ENCODE results near the gene PRMT7. TPM values are rescaled to one million over a fixed set of nuclear protein-coding genes. Genes with fewer than 3 reads are reported as not detected.

Gene PRMT7
- total RNA-seq, 1 donor from 2014 or later: 44.0 TPM

- DNase-seq: no peak
Measured at GRCh38 chr16:68399456-68399855, 88.6 kb downstream of the PRMT7 start.

DNA sequence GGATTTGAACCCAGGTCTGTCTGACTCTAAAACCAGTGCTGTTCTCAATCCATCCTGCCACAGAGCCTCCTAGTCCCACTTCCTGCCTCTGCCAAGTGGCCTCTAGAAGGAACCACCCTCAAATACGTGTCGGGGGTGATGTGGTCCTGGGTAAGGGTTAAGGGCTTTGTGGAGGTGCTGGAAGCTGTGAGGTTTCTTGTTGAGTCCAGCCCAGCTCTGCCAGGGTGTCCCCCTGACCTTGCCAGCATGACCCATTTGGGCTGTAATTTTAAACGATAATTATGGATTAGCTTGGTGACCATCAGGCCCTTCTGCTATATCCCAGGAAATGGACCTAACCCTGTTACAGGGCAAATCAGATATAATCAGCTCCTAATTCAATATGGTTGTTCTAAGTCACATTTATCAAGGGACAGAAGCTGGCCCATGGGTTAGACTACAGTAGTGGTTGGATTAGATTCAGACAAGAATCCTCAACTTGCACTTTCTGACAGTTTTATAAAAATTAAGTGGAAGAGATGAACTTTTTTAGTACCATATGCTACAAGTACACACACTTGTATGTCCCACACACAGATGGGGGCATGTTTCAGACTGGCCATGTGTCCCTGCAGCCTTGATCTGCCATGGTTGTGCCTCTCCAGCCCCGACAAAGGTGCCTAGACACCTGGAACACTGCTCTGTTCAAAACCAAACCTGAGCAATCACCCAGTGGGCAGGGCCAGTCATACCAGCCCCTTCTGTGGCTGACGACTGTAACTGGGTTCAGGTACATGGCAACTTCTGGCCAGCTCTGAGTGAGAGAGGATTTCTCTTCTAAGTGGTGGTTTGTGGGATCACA, 89.5 kb downstream of the PRMT7 start:
- DNase-seq: no peak

DNA sequence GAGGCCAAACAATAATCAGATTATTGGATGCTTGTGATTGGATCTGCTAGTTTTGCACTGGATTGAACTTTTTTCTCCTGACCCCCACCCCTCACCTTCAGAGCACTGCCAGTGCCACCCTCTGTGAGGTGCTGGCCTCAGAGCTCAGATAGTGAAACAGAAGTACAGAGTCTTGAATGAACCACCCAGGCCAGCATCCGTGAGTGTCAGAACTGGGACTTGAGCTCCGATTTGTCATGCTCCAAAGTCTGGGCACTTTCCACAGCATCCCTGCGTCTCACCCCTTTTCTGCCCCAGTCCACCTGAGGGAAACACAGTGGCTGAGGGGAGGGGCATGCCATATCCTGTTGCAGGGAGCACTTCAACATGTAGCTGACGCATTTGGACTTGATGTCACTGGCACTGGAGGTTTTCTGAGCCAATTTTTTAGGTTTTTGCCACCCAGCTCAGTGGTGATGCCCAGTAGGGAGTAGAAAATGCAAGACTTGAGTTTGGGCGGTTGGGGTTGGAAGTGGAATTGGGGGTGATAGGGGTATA, 90.2 kb downstream of the PRMT7 start:
- DNase-seq: no peak

- no peak for DNase-seq
Measured at GRCh38 chr16:68401871-68402747, 91.3 kb downstream of the PRMT7 start.

DNA sequence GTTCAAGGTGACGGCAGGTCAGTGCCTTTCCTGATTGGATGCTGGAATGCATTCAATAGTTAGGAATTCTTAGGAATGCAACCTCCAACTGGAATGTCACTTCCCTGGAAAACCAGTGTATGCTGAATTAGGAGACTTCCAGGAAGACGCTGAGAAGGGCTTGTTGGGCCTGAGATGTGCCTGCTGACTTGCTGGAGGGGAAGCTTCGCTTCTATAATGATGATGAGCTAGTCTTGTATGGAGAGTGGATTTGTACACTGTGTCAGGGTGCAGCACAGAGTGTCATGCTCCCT, 91.9 kb downstream of the PRMT7 start:
- no peak for DNase-seq

GRCh38 chr16:68403177-68403576, 92.4 kb downstream of the PRMT7 start:
- DNase-seq: no peak

DNA sequence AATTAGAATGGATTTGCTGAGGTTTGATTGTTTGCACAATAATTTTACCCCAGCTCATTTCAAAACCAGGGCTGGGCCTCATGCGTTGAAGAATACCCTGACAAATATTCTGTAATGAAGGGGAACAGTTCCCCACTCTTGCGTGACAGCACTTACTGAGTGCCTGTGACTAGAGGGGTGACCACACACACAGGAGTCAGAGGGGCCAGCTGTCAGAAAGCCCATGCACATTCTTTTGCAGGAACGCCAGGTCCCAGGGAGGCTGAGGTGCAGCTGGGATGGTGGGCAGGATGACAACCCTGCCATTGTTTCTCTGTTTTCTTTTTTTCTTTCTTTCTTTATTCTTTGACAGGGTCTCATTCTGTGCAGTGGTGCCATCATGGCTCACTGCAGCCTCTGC, 92.9 kb downstream of the PRMT7 start:
- DNase-seq: no peak

DNA sequence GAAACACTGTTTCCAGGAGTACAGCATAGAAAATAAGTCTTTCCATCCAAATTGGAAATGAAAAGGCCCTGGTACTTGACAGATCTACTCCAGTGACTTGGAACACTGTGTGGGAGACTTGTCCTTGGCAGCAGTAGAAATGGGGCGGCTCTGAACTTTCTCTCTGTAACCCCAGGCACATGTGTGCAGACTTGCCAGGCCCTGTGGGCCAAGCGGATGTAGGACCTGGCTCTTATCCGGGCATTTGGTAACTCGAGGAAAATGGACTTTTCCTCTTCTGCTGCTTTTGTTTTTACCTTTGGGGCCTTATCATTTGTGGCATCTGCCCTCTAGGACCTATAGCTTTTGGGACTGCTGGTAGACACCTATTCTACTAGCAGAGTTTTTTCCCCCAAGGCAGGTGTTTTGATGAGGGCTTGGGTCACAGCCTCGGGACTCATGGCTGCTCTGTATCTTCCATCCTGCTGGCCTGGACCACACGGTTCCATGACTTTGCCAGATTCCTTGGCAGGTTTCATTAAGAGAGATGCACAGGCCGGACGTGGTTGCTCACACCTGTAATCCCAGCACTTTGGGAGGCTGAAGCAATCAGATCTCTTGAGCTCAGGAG, 94.0 kb downstream of the PRMT7 start:
- DNase-seq: no peak

DNA sequence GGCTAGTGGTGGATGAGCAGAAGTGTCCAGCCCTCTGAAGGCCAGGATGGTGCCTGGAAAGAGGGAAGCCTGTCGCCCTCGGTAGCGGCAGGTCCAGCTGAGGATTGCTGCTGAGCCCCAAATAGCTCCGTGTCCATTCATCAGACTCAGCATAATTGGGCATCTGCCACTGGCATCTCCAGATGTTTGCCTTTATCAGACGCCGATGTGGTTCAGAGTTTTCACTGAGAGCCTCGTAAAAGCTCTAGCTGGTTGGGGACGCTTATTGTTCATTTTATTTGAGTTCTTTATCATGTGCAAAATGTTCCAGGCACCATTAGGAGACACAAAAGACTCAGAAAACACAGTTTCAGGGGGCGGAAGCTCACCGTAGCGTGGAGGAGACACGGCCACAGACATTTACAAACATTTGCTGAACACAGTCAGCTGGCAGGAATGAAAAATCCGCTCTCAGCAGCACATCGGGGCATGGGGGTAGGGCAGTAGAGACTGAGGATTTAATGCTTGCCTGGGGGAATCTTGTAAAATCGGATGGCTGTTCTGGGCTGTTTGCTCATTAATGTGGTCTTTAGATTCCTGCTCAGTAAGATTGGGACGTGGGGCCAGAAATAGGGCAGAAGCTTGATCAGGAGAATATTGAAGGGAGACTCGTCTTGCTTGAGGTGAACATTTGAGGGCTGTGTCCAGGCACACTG, 95.8 kb downstream of the PRMT7 start:
- no peak for DNase-seq

Small RNA genes lying within 50 kb of the gene (small RNA-seq; reads per million reads assigned to genes)
- gene RNU4-30P (not detected), gene RNU6-1262P (not detected)

Other genes with a start within 250 kb of the PRMT7 start
- 23.2 TPM for gene NFATC3, start 225.6 kb upstream of the PRMT7 start, total RNA-seq
- gene ESRP2, start 74.9 kb upstream of the PRMT7 start, total RNA-seq: not detected
- gene PLA2G15, start 65.6 kb upstream of the PRMT7 start, total RNA-seq: 17.3 TPM
- 20.1 TPM for gene SLC7A6, start 46.5 kb upstream of the PRMT7 start, total RNA-seq
- gene SLC7A6OS, start 73 bp upstream of the PRMT7 start, total RNA-seq: 12.8 TPM
- 67.2 TPM for gene SMPD3, start 137.5 kb downstream of the PRMT7 start, total RNA-seq
- 89.4 TPM for gene ZFP90, start 228.3 kb downstream of the PRMT7 start, total RNA-seq